Measurements from ENCODE around the gene LRP1-AS.

GRCh38 chr12:57107456-57108155 is 39.8 kb downstream of the LRP1-AS start:
- TF ChIP-seq CTCF (IDR thresholded peaks at IDR 0.05; ENCODE audit: borderline replicate concordance, extremely low read depth, low read length, poor library complexity, severe bottlenecking), result no peak
- TF ChIP-seq EZH2 (IDR thresholded peaks at IDR 0.05; ENCODE audit: borderline replicate concordance, low read depth, low read length, severe bottlenecking), result no peak

Measured in DND-41 (cell line).